ENCODE measurements around the gene SERPINB11. TPM values are rescaled to one million over a fixed set of nuclear protein-coding genes. Genes with fewer than 3 reads are reported as not detected.

Gene SERPINB11
- total and polyA plus RNA-seq, 4 donors = 0.47 TPM; not detected in 3

DNA sequence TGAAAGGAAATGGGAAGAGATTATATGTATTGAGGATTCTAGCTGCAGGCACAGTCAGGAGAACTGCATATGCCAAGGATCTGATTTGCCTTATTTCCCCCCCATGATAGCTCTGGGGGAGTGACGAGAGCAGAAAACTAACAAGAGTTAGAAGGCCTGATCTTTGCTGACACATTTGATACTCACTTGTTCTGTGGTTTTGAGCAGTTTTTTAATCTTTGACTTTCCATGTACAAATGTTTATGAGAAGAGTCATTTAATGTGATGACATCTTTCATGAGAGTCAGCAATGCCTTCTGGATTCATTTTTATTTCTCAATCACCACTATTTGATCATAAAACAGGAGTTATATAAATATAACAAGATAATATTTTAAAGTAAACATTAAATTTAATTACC lies 59.8 kb downstream of the SERPINB11 start:
- H3K27ac ChIP-seq (ENCODE audit: low read depth in 1 of 2, low read length in 2 of 2) = no peak overlapping the region
- no peaks in the 10 kb centered on the region for H3K4me1 ChIP-seq (ENCODE audit: control insufficient read depth in 4 of 4, insufficient read depth in 4 of 4, low read length in 3 of 4)
- H3K36me3 ChIP-seq (ENCODE audit: control insufficient read depth in 4 of 4, insufficient read depth in 3 of 4, low read depth in 1 of 4, low read length in 3 of 4) = no peaks in the 10 kb centered on the region
- no peak overlapping the region for H3K4me3 ChIP-seq (ENCODE audit: low read depth in 1 of 3, low read length in 3 of 3)
- H3K9ac ChIP-seq (ENCODE audit: low read depth in 1 of 2, low read length in 2 of 2) = no peak overlapping the region
- WGBS = 90% methylated on average over 1 of the region's 1 CpG
- no peak for TF ChIP-seq FOXA1 (IDR thresholded peaks at IDR 0.05)
- no peak for TF ChIP-seq HNF4A (conservative IDR thresholded peaks at IDR 0.05)
- no peaks in the 10 kb centered on the region for H3K27me3 ChIP-seq (ENCODE audit: control insufficient read depth in 4 of 4, insufficient read depth in 4 of 4, low read length in 3 of 4)
- DNase-seq (ENCODE audit: low spot score) = no peak
- peaks cover 0 to 3% (median 0%) of the 10 kb centered on the region in 4 donors for H3K9me3 ChIP-seq (ENCODE audit: control insufficient read depth in 4 of 4, low read length in 3 of 4)

DNA sequence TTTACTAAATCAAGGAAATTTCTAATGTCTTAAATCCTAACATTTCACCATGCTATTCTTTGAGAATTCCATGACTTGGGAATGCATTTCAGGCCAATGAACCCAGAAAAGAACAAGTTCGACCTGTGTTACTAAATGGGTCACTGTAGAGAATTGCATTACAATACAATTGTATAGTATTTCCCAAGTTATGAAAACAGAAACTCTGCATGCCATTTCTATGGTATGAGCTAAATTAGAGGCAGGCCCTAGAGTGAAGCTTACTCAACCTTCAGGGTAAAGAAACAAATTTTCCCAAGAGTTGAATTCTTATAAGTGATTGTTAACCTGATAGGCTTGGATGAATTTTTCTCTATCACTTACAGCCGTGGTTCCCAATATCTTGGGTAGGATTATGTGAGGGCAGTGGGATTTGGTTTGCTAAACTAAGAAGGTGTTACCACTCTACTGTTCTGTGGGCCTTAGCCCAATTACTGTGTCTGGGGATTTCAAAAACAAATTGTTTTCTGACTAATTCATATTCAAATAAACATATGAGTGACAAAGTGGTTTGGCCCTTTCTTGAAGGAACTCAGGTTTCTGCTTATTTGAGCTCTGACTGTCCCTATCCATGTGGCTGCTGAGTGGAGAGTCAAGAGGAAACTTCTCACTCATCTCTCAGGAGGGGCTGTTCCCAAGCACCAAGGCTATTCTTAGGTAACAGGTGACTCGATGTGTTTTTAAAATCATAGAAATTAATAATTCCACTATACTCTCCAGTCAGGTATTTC lies 61.3 kb downstream of the SERPINB11 start:
- no peak overlapping the region for H3K4me3 ChIP-seq (ENCODE audit: low read depth in 1 of 3, low read length in 3 of 3)
- no peak for DNase-seq (ENCODE audit: low spot score)
- TF ChIP-seq FOXA1 (IDR thresholded peaks at IDR 0.05) (no peak), EGR1 (IDR thresholded peaks at IDR 0.05; ENCODE audit: low read depth in 2 of 2) (no peak), GABPA (IDR thresholded peaks at IDR 0.05 in 1 of 2, conservative IDR thresholded peaks at IDR 0.05 in 1 of 2) (no peak), REST (IDR thresholded peaks at IDR 0.05) (no peak), JUND (IDR thresholded peaks at IDR 0.05) (no peak), TAF1 (conservative IDR thresholded peaks at IDR 0.05) (no peak)
- TF ChIP-seq, protein P1, sequence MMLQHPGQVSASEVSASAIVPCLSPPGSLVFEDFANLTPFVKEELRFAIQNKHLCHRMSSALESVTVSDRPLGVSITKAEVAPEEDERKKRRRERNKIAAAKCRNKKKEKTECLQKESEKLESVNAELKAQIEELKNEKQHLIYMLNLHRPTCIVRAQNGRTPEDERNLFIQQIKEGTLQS (IDR thresholded peaks at IDR 0.05) = no peak
- TF ChIP-seq, protein P2, sequence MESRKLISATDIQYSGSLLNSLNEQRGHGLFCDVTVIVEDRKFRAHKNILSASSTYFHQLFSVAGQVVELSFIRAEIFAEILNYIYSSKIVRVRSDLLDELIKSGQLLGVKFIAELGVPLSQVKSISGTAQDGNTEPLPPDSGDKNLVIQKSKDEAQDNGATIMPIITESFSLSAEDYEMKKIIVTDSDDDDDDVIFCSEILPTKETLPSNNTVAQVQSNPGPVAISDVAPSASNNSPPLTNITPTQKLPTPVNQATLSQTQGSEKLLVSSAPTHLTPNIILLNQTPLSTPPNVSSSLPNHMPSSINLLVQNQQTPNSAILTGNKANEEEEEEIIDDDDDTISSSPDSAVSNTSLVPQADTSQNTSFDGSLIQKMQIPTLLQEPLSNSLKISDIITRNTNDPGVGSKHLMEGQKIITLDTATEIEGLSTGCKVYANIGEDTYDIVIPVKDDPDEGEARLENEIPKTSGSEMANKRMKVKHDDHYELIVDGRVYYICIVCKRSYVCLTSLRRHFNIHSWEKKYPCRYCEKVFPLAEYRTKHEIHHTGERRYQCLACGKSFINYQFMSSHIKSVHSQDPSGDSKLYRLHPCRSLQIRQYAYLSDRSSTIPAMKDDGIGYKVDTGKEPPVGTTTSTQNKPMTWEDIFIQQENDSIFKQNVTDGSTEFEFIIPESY (IDR thresholded peaks at IDR 0.05) = no peak
- TF ChIP-seq, protein P3, sequence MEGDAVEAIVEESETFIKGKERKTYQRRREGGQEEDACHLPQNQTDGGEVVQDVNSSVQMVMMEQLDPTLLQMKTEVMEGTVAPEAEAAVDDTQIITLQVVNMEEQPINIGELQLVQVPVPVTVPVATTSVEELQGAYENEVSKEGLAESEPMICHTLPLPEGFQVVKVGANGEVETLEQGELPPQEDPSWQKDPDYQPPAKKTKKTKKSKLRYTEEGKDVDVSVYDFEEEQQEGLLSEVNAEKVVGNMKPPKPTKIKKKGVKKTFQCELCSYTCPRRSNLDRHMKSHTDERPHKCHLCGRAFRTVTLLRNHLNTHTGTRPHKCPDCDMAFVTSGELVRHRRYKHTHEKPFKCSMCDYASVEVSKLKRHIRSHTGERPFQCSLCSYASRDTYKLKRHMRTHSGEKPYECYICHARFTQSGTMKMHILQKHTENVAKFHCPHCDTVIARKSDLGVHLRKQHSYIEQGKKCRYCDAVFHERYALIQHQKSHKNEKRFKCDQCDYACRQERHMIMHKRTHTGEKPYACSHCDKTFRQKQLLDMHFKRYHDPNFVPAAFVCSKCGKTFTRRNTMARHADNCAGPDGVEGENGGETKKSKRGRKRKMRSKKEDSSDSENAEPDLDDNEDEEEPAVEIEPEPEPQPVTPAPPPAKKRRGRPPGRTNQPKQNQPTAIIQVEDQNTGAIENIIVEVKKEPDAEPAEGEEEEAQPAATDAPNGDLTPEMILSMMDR (IDR thresholded peaks at IDR 0.05; ENCODE audit: low read depth, low read length, missing input control) = no peak
- TF ChIP-seq, protein P4, sequence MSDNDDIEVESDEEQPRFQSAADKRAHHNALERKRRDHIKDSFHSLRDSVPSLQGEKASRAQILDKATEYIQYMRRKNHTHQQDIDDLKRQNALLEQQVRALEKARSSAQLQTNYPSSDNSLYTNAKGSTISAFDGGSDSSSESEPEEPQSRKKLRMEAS (IDR thresholded peaks at IDR 0.05) = no peak
- no peak overlapping the region for H3K9ac ChIP-seq (ENCODE audit: low read depth in 1 of 2, low read length in 2 of 2)
- H3K27ac ChIP-seq (ENCODE audit: low read depth in 1 of 2, low read length in 2 of 2) = no peak overlapping the region
- no peaks in the 10 kb centered on the region for H3K4me1 ChIP-seq (ENCODE audit: control insufficient read depth in 4 of 4, insufficient read depth in 4 of 4, low read length in 3 of 4)
- no peaks in the 10 kb centered on the region for H3K27me3 ChIP-seq (ENCODE audit: control insufficient read depth in 4 of 4, insufficient read depth in 4 of 4, low read length in 3 of 4)
- peaks cover 0 to 3% (median 0%) of the 10 kb centered on the region in 4 donors for H3K9me3 ChIP-seq (ENCODE audit: control insufficient read depth in 4 of 4, low read length in 3 of 4)
- 78% methylated on average over 3 of the region's 3 CpGs for WGBS
- H3K36me3 ChIP-seq (ENCODE audit: control insufficient read depth in 4 of 4, insufficient read depth in 3 of 4, low read depth in 1 of 4, low read length in 3 of 4) = no peaks in the 10 kb centered on the region
